Measurements from ENCODE around the gene PHLDB1. TPM values are rescaled to one million over a fixed set of nuclear protein-coding genes. Genes with fewer than 3 reads are reported as not detected.

The PHLDB1 gene
- total and polyA plus RNA-seq, 4 donors = 27.3 to 90.5 (median 76.1) TPM

DNA sequence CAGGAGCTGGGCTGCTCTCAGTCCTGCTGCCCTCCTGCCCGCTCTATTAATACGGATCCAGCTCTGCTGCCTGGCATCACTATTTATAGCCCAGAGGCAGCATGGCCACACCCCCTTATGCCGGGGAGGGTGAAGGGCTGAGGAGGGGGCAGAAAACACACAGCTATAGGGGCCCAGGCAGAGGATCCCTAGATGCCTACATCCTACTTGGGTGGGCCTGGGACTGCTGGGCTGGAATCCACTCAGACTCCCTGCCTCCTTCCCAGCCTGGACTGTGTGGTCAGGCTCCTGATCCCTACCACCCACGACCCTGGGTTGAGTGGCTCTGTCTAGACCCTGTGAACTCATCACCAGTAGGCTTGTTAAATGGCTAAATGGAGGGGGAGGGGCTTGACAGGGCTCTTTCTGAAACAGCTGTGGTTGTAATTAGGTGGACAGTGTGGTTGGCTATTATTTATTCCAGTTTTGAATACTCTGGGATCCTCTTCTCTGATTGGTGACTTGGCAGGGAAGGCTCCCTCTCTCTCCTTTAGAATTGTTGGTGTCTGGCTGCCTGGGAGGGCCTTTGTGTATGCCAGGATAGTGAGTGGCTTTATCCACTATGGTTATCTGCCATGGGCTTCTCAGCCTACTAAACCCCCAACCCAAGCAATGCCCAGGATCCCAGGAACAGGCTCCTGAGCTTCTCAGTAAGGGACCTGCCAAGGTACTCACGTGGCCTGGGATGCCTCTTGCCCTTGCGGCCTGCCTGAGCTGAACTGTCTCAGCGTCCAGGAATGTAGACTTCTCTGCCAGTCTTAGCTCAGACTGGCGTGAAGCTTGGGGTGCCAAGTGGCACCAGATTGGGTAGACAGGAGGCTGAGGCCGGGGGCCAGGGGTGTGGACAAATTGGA is 15.2 kb downstream of the PHLDB1 start:
- TF ChIP-seq, protein P1, sequence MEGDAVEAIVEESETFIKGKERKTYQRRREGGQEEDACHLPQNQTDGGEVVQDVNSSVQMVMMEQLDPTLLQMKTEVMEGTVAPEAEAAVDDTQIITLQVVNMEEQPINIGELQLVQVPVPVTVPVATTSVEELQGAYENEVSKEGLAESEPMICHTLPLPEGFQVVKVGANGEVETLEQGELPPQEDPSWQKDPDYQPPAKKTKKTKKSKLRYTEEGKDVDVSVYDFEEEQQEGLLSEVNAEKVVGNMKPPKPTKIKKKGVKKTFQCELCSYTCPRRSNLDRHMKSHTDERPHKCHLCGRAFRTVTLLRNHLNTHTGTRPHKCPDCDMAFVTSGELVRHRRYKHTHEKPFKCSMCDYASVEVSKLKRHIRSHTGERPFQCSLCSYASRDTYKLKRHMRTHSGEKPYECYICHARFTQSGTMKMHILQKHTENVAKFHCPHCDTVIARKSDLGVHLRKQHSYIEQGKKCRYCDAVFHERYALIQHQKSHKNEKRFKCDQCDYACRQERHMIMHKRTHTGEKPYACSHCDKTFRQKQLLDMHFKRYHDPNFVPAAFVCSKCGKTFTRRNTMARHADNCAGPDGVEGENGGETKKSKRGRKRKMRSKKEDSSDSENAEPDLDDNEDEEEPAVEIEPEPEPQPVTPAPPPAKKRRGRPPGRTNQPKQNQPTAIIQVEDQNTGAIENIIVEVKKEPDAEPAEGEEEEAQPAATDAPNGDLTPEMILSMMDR (IDR thresholded peaks at IDR 0.05; ENCODE audit: control extremely low read depth, extremely low read depth) = no peak
- Histone ChIP-seq H3K4me3 (no peak overlapping the region), H3K9ac (ENCODE audit: insufficient read depth in 1 of 2, low read length in 2 of 2) (peak overlapping the region in 1 of 2 donors; percentile 43), H3K4me1 (ENCODE audit: control insufficient read depth in 5 of 5, insufficient read depth in 5 of 5, low read length in 5 of 5) (peaks cover 6 to 54% (median 38%) of the 10 kb centered on the region in 5 donors), H3K27ac (ENCODE audit: low read depth in 1 of 2, low read length in 1 of 2) (peak overlapping the region; percentile 80 to 86), H3K9me3 (ENCODE audit: control insufficient read depth in 4 of 4, insufficient read depth in 3 of 4, low read length in 3 of 4) (no peaks in the 10 kb centered on the region), H3K36me3 (ENCODE audit: control insufficient read depth in 4 of 4, insufficient read depth in 4 of 4, low read length in 4 of 4) (peaks cover 9 to 30% (median 18%) of the 10 kb centered on the region in 4 donors), H3K27me3 (ENCODE audit: control insufficient read depth in 3 of 3, insufficient read depth in 3 of 3, low read length in 2 of 3) (no peaks in the 10 kb centered on the region)
- DNase-seq = peak; percentile 54 to 66 (median 58)
- ATAC-seq (ENCODE audit: insufficient read depth, low FRiP score) = no peak
- WGBS, 2 donors = 41 to 59% methylated on average over 9 of the region's 9 CpGs

- H3K4me1 ChIP-seq (ENCODE audit: control insufficient read depth in 5 of 5, insufficient read depth in 5 of 5, low read length in 5 of 5) = peaks cover 6 to 48% (median 31%) of the 10 kb centered on the region in 5 donors
- H3K27ac ChIP-seq (ENCODE audit: low read depth in 1 of 2, low read length in 1 of 2) = peak overlapping the region; percentile 80 to 86
- H3K4me3 ChIP-seq = no peak overlapping the region
- H3K36me3 ChIP-seq (ENCODE audit: control insufficient read depth in 4 of 4, insufficient read depth in 4 of 4, low read length in 4 of 4) = peaks cover 14 to 31% (median 22%) of the 10 kb centered on the region in 4 donors
- H3K27me3 ChIP-seq (ENCODE audit: control insufficient read depth in 3 of 3, insufficient read depth in 3 of 3, low read length in 2 of 3) = no peaks in the 10 kb centered on the region
- H3K9ac ChIP-seq (ENCODE audit: insufficient read depth in 1 of 2, low read length in 2 of 2) = peak overlapping the region in 1 of 2 donors; percentile 43
- no peak for ATAC-seq (ENCODE audit: insufficient read depth, low FRiP score)
- DNase-seq = peak; percentile 36 to 50 (median 42)
- WGBS, 2 donors = 46 to 87% methylated on average over 4 of the region's 4 CpGs
- TF ChIP-seq, protein P1 (IDR thresholded peaks at IDR 0.05; ENCODE audit: control extremely low read depth, extremely low read depth) = no peak
- no peaks in the 10 kb centered on the region for H3K9me3 ChIP-seq (ENCODE audit: control insufficient read depth in 4 of 4, insufficient read depth in 3 of 4, low read length in 3 of 4)
Measured at GRCh38 chr11:118623269-118623655, 15.8 kb downstream of the PHLDB1 start.

DNA sequence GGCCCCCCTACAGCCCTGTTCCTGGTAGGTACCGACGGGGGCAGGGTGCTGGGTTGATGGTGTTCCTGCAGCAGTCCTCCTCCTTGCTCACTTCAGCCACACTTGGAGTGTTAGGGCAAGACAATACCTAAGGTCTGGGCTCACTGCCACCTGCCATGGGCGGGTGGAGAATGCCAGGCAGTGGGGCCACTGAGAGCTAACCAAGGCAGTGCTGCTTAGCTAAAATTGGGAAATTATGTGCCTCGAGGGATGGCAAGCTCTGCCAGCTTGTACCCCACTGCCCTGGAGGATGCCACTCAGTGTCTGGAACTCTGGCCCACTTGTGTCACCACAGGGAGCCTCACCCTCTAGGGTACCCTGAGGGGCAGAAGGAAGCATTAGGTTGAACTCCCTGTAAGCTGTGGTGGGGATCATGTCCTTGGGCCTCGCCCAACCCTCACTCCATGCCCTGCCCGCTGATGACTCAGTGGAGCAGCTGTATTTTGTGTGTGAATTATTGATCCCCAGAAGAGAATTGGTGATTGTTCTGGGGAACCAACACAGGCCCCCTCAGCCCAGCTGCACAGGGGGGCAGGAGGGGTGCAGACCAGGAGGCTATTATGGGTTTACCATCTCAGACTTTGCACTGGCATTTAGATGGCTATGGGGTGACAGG is 17.7 kb downstream of the PHLDB1 start:
- Histone ChIP-seq H3K27ac (ENCODE audit: low read depth in 1 of 2, low read length in 1 of 2) (peak overlapping the region in 1 of 2 donors; percentile 0), H3K36me3 (ENCODE audit: control insufficient read depth in 4 of 4, insufficient read depth in 4 of 4, low read length in 4 of 4) (peaks cover 16 to 35% (median 30%) of the 10 kb centered on the region in 4 donors), H3K9me3 (ENCODE audit: control insufficient read depth in 4 of 4, insufficient read depth in 3 of 4, low read length in 3 of 4) (no peaks in the 10 kb centered on the region), H3K4me3 (no peak overlapping the region), H3K27me3 (ENCODE audit: control insufficient read depth in 3 of 3, insufficient read depth in 3 of 3, low read length in 2 of 3) (no peaks in the 10 kb centered on the region), H3K9ac (ENCODE audit: insufficient read depth in 1 of 2, low read length in 2 of 2) (no peak overlapping the region), H3K4me1 (ENCODE audit: control insufficient read depth in 5 of 5, insufficient read depth in 5 of 5, low read length in 5 of 5) (peaks cover 9 to 36% (median 16%) of the 10 kb centered on the region in 5 donors)
- ATAC-seq (ENCODE audit: insufficient read depth, low FRiP score) (no peak), DNase-seq (no peak)
- TF ChIP-seq, protein P1 (IDR thresholded peaks at IDR 0.05; ENCODE audit: control extremely low read depth, extremely low read depth) = no peak
- 73 to 84% methylated on average over 6 of the region's 6 CpGs for WGBS, 2 donors
